Smooth muscle cell of the pulmonary artery (primary cell): ENCODE measurements around the gene GSTT4. TPM values are rescaled to one million over a fixed set of nuclear protein-coding genes. Genes with fewer than 3 reads are reported as not detected.

Experiments
- total RNA-seq: library from RNA; depleted of rRNA; stranded (reverse); fragments of >200 nt; gene quantifications from 2 replicates; pipeline ENCODE4 v1.2.3, GENCODE V29; 2014

The GSTT4 gene
- total RNA-seq: 0.07 TPM in 1 of 2 replicates, not detected in the other

GRCh38 chr22:24005201-24005600 lies at the start of gene GSTT4:
GSTT4 (minus strand) TSS chr22:24005453; CDS start chr22:24005356, 97 bp downstream.

GRCh38 chr22:23979557-23980240 lies 25.6 kb downstream of the GSTT4 start, which contains the start of gene GSTT2:
GSTT2 (plus strand) TSS chr22:23980134.

GRCh38 chr22:23974345-23974744 lies 30.9 kb downstream of the GSTT4 start, which contains the start of gene DDT:
DDT (minus strand) TSS chr22:23974441; CDS start chr22:23974414, 27 bp downstream.

GRCh38 chr22:23966568-23966967 lies 38.7 kb downstream of the GSTT4 start, which contains the start of gene DDTL:
DDTL (plus strand) TSS chr22:23966888; CDS start chr22:23966915, 27 bp downstream.

GRCh38 chr22:23961084-23961771 lies 44.0 kb downstream of the GSTT4 start, which contains the start of gene GSTT2B:
GSTT2B (minus strand) TSS chr22:23961195; CDS start chr22:23961131, 64 bp downstream.

Other genes with a start within 250 kb of the GSTT4 start
- gene C22orf15, start 242.5 kb downstream of the GSTT4 start, total RNA-seq: 1.4 and 1.8 TPM in 2 replicates
- gene CHCHD10, start 237.5 kb downstream of the GSTT4 start, total RNA-seq: 8.6 and 10.8 TPM in 2 replicates
- gene MMP11, start 232.6 kb downstream of the GSTT4 start, total RNA-seq: 37.1 and 38.2 TPM in 2 replicates
- gene SMARCB1, start 218.5 kb downstream of the GSTT4 start, total RNA-seq: 31.9 and 32.0 TPM in 2 replicates
- 0.85 and 0.89 TPM in 2 replicates for gene DERL3, start 166.4 kb downstream of the GSTT4 start, total RNA-seq
- 13.4 and 19.0 TPM in 2 replicates for gene SLC2A11, start 147.6 kb downstream of the GSTT4 start, total RNA-seq
- 361 and 389 TPM in 2 replicates for gene MIF, start 111.1 kb downstream of the GSTT4 start, total RNA-seq
- 1.3 and 2.0 TPM in 2 replicates for gene GSTT2B, start 44.3 kb downstream of the GSTT4 start, total RNA-seq
- 0.76 and 0.85 TPM in 2 replicates for gene DDTL, start 38.6 kb downstream of the GSTT4 start, total RNA-seq
- 115 and 165 TPM in 2 replicates for gene DDT, start 31.0 kb downstream of the GSTT4 start, total RNA-seq
- gene GSTT2, start 25.3 kb downstream of the GSTT4 start, total RNA-seq: not detected in 2 replicates
- gene CABIN1, start 5.9 kb upstream of the GSTT4 start, total RNA-seq: 68.5 and 88.0 TPM in 2 replicates
- 46.2 and 79.1 TPM in 2 replicates for gene SUSD2, start 176.0 kb upstream of the GSTT4 start, total RNA-seq
- 12.1 and 52.3 TPM in 2 replicates for gene GGT5, start 239.6 kb upstream of the GSTT4 start, total RNA-seq